PC-9 (cell line): ENCODE results near the gene BTBD10.

Experiments used
- EZH2 ChIP-seq: fragments of 200-600 bp; sonication (generic); IDR thresholded peaks from 2 replicates; pipeline ENCODE4 v1.8.0; 2017; ENCODE audit warnings: antibody characterized with exemption, low read depth
- TF ChIP-seq, protein P1 (sequence below): fragments of 200-600 bp; sonication (generic); conservative IDR thresholded peaks from 2 replicates; pipeline ENCODE4 v1.6.1; 2017; ENCODE audit warnings: mixed run types, antibody characterized with exemption, mild to moderate bottlenecking, moderate library complexity

GRCh38 chr11:13347901-13348300 lies 115.1 kb downstream of the BTBD10 start:
- TF ChIP-seq, protein P1, sequence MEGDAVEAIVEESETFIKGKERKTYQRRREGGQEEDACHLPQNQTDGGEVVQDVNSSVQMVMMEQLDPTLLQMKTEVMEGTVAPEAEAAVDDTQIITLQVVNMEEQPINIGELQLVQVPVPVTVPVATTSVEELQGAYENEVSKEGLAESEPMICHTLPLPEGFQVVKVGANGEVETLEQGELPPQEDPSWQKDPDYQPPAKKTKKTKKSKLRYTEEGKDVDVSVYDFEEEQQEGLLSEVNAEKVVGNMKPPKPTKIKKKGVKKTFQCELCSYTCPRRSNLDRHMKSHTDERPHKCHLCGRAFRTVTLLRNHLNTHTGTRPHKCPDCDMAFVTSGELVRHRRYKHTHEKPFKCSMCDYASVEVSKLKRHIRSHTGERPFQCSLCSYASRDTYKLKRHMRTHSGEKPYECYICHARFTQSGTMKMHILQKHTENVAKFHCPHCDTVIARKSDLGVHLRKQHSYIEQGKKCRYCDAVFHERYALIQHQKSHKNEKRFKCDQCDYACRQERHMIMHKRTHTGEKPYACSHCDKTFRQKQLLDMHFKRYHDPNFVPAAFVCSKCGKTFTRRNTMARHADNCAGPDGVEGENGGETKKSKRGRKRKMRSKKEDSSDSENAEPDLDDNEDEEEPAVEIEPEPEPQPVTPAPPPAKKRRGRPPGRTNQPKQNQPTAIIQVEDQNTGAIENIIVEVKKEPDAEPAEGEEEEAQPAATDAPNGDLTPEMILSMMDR, result no peak
- no peak for TF ChIP-seq EZH2
